Cortex of kidney (tissue), 1 donor: ENCODE data around the gene AMFR.
"Not testable (repeated sequence)": the region's sequence is repeated elsewhere in the genome, so short reads cannot be mapped to it uniquely, and the experiment has no call there.

ENCODE experiments used
- DNase-seq: peaks from one replicate; lab custom pipeline; 2025; lab: John Stamatoyannopoulos, UW

The AMFR gene

DNA sequence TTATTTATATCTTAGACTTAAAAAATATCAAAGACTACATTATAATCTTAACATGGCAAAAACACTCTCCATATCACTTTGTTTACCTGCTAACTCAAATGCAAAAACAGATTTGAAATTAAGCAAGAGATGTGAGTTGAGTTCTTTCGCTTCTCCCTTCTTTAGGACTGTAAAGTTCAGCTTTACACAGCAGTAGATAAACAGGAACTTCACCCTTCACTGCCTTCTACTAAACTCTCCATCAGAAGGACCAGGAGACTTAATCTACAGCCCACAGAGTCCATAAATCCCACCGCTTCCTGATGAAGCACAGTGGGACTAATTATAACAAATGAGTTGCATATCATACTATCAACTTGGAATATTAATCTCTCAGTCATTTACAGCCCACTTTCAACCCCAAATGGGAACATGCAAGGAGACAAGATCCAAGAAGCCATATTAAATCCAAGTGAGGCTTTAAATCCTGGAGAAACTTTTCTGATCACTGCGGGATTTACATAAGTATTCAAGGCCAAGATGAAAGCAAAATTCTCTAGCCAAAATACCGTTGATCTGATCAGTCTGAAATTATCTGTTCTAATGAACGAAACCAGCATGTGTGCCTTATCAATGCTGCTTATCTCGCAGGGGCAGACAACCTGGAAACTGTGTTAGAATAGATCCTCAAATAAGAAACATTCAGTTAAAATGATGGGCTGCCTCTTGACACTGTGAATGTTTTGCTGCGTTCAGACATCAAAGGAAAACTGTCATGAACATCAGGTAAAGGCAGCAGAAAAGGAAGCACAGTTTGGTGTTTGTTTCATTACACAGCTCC lies 1.6 kb downstream of the AMFR start:
- no peak for DNase-seq

DNA sequence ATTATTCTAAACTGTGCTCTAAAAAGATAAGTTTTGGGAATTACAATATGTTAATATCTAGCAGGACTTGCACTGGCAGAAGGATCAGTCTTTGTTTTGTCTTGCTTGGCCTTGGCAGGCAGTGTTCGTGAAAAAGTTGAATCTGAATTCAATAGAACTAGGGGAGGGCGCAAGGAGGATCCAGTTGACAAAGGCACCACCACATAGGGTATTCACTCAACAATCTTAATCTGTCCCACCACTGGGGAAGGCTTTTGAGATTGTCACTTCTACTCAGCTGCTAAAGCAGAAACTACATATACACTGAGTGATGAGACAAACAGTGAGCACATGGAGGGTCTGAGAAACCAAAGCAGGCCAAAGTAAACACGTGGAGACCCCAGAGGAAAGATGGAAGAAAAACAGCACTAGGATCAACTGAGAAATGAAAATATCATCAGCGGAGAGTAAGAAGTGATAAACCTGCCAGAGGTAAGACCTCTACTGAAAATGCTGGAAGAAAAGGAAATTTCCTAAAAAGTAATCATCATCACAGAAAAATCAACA lies 2.4 kb downstream of the AMFR start:
- DNase-seq, result no peak

GRCh38 chr16:56421976-56422669 lies 3.2 kb downstream of the AMFR start:
- no peak for DNase-seq

GRCh38 chr16:56421313-56421712 lies 4.0 kb downstream of the AMFR start:
- DNase-seq, result no peak

DNA sequence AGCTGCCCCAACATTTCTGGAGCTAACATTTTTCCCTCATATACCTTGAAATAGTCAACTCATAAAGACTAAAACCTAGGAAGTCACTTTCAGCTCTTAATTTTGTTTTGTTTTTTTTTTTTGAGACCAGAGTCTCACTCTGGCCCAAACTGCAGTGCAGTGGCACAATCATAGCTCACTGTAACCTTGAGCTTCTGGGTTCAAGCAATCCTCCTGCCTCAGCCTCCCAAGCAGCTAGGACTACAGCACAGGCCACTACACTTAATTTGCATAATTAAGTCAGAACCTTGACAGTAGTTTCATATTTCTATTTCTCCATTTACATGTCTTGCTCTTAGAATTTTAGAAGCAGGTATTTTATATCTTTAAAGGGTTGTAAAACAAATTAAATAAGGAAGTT lies 4.7 kb downstream of the AMFR start:
- DNase-seq, result no peak

- no peak for DNase-seq
Measured at GRCh38 chr16:56419740-56420548, 5.4 kb downstream of the AMFR start.

DNA sequence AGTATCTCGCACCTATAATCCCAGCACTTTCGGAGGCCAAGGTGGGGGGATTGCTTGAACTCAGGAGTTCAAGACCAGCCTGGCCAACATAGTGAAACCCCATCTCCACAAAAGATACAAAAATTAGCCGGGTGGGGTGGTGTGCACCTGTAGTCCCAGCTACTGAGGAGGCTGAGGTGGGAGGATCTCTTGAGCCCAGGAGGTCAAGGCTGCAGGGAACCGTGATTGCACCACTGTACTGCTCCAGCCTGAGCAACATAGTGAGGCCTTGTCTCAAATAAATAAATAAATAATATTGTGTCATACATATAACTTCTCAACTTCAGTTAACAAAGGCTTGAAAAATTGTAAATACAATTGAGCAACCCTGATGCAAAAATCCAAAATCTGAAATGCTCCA lies 8.2 kb downstream of the AMFR start:
- DNase-seq, result no peak

DNA sequence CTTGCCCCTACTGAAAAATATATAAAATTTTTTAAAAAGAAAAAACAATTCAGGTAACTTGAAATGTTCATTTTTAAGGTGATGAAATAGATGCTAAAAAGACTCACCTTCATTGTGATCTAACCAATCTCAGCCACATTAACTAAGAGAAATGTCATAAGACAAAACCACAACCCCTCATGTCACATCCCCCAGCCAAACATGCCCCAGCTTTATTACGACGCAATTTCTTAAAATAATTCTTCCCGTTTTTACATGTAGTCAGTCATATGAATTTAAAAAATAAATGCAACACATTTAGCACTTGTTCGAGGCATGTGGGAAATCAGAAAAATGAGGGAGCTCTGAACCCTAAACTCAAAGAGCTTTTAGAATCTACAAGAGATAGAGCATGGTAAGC lies 9.5 kb downstream of the AMFR start:
- no peak for DNase-seq

- DNase-seq, result no peak
Measured at GRCh38 chr16:56414366-56414765, 11.0 kb downstream of the AMFR start.

GRCh38 chr16:56413381-56413780 lies 12.0 kb downstream of the AMFR start:
- no peak for DNase-seq

- DNase-seq, result no peak
Measured at GRCh38 chr16:56411624-56412023, 13.7 kb downstream of the AMFR start.

DNA sequence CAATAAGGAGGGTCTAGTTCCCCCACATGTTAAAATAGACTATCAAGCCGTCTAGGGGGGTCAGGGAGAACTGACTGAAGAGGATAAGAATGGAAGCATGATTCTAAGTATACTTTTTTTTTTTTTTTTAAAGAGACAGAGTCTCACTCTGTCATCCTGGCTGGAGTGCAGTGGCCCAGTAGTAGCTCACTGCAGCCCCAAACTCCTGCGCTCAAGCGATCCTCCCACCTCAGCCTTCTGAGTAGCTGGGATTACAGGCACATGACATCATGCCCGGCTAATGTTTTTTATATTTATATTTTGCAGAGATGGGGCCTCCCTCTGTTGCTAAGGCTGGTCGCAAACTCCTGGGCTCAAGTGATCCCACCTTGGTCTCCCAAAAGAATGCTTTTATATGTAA lies 14.2 kb downstream of the AMFR start:
- no peak for DNase-seq

DNA sequence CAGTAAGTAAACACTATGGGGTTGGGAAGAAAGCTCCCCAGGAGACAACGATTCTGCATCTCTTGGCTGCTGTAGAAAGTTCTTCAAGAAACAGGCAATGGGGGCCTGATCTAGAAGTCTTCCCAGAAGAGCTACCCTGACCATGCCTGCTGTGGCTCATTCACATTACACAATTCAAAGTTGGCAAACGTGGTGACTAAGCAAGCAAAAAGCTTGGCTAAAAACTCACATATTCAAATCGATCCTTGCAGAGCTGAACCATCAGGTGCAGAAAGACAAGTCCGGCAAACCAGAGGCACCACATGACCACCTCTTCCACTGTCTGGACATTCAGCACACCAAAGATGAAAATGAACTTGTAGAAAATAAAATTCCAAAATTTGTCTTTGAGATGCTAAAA lies 16.1 kb downstream of the AMFR start:
- no peak for DNase-seq

DNA sequence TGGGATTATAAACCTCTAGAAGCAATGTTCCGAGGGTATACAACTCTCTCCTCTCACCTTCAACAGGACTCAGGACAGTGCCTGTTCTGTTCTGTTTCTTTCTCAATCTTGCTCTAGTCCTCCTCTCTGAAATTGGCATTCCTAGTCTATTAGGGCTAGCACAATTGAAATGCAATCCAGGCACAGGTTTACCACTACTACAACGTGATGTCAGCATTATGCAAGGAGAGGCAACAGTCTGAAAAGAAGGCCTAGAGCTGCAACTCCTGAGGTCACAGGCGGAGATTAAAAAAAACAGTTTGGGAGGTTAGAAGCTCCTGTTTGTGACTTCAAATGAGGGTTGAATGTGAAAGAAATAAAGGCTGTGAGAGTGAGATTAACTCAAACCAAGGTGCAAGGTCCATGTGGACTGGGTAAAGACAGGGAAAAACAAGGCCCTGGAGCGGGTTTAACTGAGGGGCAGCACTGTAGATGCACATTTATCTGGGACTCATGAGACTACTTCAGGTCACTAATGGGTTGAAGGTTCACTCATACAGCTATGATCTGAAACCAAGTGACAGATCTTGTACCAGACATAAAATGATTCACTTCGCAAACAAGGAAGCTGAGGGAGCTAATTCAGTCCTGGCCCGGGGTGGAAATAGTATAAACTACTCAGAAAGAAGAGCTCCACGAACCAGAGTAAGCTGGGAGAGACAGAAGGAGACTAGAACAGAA lies 16.8 kb downstream of the AMFR start:
- no peak for DNase-seq

GRCh38 chr16:56405977-56406672 lies 19.2 kb downstream of the AMFR start:
- DNase-seq, result no peak

DNA sequence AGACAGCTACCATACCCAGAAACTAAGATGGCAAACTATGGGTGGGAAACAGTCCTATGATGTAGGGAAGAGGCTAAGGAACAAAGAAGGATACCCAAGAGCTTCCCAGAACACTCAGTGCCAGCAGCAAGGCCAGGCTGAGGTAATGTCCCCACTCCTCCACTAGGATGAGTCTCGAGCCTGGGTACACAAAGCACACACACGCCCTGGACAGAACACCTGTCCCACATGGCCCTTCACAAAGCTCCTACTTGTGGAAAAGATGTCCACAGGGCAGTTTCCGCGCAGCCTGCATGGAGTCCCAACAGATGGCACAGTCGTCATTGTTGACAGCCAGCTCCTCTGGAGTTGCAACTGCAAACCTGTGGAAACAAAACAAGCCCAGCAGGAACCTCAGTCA lies 23.9 kb downstream of the AMFR start:
- no peak for DNase-seq

DNA sequence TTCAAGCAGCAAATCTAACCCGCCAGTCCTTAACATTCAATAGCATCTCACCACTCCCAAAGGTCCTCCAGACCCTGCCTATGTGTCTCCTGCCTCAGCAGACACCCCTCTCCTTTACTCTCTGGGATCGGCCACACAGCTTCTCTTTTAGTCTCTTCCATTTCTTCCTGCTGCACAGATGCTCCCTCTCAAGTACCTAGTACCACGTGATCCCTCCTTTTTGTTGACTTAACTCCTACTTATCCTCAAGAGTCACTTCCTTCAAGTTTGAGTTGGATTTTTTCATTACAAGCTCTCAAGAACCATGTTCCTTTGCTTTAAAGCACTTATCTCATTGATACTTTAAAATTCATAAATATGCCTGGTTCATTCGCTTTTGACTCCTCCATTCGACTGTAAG lies 24.9 kb downstream of the AMFR start:
- DNase-seq, result no peak

DNA sequence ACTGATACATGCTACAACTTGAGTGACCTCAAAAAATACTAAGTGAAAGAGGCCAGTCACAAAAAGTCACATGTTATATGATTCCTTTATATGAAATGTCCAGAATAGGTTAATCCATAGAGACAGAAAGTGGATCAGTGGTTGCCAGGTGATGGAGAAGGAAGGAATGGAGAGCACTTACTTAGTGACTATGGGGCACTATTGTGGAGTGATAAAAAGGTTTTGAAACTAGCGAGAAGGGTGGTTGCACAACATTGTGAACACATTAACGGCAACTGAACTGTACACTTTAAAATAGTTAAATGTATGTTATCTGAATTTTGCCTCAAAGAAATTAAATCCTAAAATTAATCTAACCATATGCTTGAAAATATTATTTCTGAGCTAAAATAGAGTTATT lies 25.9 kb downstream of the AMFR start:
- DNase-seq, result no peak

DNA sequence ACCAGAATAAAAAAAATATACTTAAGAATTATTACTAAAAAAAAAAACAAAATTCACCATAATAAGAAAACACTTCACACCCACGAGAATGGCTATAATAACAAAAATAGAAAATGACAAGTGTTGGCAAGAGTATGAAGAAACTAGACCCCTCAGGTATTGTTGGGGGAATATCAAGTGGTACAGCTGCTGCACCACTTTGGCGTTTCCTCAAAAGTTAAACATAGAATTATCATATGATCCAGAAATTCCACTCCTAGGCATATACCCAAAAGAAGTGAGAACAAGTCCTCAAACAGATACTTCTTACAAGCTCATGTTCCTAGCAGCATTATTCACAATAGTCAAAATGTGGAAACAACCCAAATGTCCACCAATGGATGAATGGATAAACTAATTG lies 26.3 kb downstream of the AMFR start:
- DNase-seq, result no peak

DNA sequence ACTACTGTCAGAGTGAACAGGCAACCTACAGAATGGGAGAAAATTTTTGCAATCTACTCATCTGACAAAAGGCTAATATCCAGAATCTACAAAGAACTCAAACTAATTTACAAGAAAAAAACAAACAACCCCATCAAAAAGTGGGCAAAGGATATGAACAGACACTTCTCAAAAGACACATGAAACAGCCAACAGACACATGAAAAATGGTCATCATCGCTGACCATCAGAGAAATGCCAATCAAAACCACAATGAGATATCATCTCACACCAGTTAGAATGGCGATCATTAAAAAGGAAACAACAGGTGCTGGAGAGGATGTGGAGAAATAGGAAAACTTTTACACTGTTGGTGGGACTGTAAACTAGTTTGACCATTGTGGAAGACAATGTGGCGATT lies 28.6 kb downstream of the AMFR start:
- not testable (repeated sequence) for DNase-seq

DNA sequence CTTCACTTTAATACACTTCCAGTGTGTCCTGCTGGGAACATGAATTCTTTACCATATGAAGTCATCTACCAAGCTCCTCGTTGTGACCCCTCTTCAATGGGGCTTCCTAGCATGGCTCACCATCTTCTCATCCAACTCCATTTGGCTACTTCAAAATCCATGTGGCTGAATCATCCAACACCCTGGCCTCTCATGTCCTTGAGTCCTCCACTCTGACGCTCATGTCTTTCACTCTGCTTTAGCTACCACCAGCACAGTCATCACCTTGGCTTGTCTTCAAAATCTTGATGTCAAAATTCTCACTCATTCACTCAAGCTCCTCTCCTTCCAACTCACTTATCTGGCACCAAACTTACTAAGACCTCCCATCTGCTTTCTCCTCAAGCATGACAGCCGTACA lies 35.8 kb downstream of the AMFR start:
- no peak for DNase-seq
